ENCODE results near the gene TMEM131.

TMEM131 gene

DNA sequence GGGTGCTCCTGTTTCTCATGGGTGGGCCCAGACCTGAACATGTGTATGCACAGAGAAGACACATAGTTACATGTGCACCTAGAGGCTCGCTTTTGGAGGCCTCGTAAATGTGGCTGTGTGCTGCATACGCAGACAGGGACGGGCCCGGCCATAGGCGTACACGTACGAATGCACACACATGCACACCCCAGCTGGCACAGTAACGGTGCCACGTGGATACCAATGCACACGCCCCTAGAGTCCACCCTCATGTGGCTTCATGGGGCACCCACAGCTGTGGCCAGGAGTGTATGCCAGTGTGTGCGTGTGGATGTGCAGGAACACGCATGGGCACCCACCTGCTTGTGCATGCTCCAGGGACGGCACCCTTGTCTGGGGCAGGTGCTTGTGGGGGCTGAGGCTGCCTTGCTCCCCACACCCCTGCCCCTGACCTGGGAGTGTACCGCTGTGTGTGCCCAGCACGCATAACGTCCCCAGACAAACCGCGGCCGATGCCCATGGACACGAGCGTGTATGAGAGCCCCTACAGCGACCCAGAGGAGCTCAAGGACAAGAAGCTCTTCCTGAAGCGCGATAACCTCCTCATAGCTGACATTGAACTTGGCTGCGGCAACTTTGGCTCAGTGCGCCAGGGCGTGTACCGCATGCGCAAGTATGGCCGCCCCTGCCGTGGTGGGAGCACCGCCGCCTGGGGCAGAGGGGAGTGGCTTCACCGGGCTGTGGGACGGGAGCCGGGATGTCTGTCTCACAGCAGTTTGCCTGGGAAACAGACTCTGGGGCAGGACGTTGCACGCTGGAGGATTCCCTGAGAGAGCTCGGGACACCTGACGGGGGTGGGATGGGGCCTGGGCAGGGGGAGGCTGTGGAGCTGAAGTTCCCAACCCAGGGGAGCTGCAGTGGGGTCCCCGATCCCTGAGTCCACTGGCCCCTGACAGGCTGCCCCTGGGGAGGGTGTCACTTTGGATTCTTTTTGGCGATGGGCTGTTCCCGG is 261.4 kb downstream of the TMEM131 start:
- no peak for DNase-seq

GRCh38 chr2:97733341-97734035 is 262.3 kb downstream of the TMEM131 start:
- no peak for DNase-seq

GRCh38 chr2:97732436-97733340 is 263.1 kb downstream of the TMEM131 start:
- DNase-seq: no peak

DNA sequence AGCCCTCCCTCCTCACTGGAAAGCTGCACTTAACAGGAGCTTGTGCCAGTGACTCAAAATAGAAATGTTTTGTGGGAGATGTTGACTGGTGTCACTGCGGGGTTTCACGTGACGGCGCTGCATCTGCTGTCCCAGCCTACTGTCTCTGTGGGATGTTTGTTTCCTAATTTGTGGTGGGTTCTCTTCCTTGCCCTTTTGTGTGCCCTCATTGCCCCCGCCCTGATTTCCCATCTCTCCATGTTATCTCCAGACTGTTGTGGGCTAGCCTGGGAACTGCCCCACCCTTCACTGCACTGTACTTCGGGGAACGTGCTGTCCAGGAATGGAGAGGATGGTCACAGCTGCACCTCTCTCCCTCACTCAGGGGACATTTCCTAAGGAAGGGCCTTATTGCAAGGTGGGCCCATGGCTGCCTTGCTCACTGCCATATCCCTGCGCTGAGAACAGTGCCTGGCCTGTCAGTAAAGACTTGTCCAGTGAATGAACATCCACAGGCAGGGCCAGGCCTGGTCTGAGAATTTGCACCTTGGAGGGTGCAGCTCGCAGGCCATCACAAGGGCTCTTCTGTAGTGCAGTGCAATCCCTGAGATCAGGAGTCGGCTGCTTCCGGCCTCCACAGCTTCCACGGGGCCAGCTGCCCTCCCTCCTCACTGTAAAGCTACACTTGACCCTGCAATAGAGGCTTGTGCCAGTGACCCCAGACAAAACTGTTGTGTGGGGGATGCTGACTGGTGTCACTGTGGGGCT is 264.3 kb downstream of the TMEM131 start:
- DNase-seq: no peak

- DNase-seq: no peak
Measured at GRCh38 chr2:97730245-97730644, 265.5 kb downstream of the TMEM131 start.

DNA sequence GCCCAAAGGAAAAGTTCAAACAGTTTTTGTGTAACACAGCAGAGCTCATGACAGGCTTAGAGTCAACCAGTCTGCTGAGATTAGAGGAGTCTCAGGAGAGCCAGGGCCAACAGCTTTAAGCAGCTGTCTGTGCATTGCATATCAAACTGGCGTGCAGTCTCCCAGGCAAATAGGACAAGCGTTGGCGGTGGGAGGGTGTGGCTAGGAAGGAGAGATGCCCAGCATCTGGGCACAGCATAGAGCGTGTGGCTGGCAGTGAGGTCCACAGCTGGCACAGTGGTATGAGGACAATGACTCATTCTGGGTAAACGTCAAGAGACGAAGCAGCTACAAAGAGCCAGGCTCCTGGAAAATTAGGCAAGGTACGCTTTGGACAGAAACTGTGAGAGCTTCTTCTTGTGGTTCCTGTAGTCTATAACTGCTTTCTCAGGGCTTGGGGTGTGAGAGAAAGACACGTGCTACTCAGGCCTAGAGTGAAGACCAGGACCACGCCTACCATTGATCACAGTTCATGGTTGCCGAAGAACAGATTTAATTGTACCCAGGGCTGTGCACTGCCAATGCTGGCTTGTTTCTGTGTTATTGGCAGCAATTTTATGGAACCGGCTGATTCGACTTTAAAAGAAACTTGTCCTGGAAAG is 267.5 kb downstream of the TMEM131 start:
- no peak for DNase-seq

- no peak for DNase-seq
Measured at GRCh38 chr2:97727296-97727695, 268.5 kb downstream of the TMEM131 start.

GRCh38 chr2:97726261-97727064 is 269.3 kb downstream of the TMEM131 start:
- DNase-seq: no peak

GRCh38 chr2:97724946-97725688 is 270.6 kb downstream of the TMEM131 start:
- DNase-seq: no peak

- no peak for DNase-seq
Measured at GRCh38 chr2:97724501-97724900, 271.2 kb downstream of the TMEM131 start.

GRCh38 chr2:97724073-97724410 is 271.7 kb downstream of the TMEM131 start:
- DNase-seq: no peak

DNA sequence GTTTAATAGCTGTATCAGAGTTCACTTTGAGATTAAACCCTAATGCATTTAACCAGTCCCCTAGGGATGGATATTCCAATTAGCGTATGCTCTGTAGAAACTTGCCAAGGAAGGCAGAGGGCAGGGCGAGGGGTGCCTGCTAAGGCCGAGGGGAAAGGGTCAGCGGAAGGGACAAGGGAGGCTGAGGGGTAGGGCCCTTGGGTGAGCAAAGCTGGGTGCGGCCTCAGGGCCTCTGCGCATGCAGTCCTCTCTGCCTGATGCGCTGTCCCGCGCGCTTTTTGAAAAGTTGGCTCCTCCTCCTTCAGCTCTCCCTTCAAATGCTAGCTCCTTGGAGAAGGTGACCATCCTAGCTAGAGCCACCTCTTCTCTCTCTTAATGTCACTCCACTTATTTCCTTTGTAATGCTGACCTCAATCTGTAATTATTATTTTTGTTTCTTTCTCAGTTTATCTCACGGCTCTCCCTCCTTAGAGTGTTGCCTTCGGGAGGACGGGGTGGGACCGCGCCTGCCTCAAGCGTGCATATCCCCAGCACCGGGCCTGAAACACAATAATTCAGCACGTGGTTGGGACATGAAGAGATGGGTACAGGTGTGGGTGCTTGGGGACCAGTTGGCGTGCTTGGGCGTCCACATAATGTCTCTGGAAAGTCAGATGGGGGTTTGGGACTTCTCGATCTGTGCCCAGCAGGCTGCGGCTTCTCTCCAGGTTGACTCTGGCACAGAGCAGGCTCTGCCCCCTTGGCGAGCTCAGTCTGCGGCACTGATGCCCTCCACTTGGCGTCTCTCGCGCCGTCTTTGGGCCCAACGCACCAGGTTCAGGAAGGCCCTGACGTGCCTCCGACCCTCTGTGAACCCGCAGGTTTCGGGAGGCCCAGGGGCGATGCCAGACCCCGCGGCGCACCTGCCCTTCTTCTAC is 272.3 kb downstream of the TMEM131 start:
- DNase-seq: no peak

DNA sequence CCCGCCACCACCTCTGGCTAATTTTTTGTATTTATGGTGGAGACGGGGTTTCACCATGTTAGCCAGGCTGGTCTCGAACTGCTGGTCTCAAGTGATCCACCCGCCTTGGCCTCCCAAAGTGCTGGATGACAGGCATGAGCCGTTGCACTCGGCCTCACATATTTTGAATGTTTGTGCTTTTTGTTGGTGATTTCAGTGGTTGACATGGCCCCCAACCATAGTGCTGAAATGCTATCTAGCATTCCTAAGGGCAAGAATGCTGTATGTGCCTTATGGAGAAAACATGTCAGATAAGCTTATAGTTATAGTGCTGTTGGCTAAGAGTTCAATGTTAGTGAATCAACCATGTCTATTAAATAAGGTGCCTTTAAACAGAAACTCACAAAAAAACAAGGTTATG is 273.5 kb downstream of the TMEM131 start:
- DNase-seq: no peak

DNA sequence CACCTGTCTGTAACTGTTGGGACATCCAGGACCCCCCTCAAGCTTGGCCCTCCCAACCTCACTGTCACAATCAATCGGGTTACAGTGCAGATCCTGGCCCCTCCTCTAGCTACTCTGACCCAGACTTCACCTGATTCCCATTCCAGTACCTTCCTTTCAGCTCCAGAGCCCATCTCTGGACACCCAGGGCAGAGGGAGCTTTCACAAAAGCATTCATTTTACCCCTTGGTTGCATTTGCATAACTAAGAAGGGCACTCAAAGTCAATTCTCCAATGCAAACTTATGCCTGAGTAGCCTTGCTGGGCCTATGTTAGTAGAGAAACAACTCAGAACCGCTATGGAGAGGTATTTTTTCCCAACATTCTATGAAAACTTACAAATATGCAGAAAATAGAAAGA is 275.0 kb downstream of the TMEM131 start:
- no peak for DNase-seq

DNA sequence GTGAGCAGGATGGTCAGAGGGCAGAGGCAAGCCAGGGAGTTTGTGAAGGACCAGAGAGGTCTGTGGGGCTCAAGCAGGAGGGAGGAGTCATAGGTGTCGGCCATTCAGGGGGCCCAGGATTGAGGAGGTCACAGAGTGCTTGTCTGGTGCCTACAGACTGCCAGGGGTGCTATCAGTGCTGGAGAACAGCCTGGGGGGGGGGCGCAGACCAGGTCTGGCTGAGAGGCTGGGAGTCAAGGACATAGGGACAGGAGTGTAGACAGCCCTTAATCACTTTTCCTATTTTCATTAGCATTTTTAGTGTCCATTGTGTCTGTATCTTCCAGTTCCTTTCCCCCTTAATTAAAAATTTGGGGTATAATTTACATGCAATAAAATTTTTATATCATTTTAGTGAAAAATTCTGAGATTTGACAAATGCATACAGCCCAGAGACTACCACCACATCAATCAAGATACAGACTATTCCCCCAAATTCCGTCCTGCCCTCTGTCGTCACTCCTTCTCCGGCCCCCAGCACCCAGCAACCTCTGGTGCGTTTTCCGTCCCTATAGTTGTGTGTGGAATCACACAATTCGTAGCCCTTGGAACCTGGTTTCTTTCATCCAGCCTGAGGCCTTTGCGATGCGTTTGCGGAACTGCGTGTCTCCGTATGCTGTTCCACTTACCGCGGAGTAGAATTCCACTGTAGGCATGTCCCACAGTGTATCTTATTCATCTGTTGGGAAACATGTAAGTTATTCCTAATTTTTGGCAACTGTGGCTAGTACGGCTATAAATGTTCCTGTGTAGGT is 276.2 kb downstream of the TMEM131 start:
- no peak for DNase-seq

GRCh38 chr2:97718942-97719341 is 276.8 kb downstream of the TMEM131 start:
- peak; percentile 4 for DNase-seq

GRCh38 chr2:97718051-97718882 is 277.5 kb downstream of the TMEM131 start:
- DNase-seq: no peak
